Measurements from ENCODE around the gene TMEM204. TPM values are rescaled to one million over a fixed set of nuclear protein-coding genes. Genes with fewer than 3 reads are reported as not detected.

The TMEM204 gene
- total RNA-seq, 2 donors from 2014 or later: 35.1 to 42.2 TPM

DNA sequence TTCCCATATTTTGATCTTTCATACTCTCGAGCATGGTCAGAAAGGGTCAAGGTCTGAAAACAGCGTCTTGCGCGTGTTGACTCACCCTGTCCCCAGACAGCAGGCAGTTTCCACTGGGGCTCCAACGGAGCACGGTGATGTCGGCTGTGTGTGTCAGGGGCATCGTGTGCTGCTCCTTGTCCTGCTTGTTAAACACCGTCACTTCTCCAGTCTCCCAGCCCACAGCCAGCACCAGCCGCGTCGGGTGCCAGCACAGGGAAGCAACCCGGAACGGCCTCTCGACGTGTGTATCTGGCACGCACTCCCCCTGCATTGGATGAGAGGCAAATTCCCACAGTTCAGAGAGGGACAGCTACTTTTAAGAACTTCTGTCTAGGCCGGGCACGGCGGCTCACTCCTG is 68.8 kb downstream of the TMEM204 start:
- Histone ChIP-seq H3K27me3 (no peaks in the 10 kb centered on the region), H3K27ac (no peak overlapping the region), H3K4me1 (no peaks in the 10 kb centered on the region), H3K4me3 (no peak overlapping the region), H3K9me3 (no peaks in the 10 kb centered on the region), H3K36me3 (peaks cover 10% of the 10 kb centered on the region)
- TF ChIP-seq, protein P1, sequence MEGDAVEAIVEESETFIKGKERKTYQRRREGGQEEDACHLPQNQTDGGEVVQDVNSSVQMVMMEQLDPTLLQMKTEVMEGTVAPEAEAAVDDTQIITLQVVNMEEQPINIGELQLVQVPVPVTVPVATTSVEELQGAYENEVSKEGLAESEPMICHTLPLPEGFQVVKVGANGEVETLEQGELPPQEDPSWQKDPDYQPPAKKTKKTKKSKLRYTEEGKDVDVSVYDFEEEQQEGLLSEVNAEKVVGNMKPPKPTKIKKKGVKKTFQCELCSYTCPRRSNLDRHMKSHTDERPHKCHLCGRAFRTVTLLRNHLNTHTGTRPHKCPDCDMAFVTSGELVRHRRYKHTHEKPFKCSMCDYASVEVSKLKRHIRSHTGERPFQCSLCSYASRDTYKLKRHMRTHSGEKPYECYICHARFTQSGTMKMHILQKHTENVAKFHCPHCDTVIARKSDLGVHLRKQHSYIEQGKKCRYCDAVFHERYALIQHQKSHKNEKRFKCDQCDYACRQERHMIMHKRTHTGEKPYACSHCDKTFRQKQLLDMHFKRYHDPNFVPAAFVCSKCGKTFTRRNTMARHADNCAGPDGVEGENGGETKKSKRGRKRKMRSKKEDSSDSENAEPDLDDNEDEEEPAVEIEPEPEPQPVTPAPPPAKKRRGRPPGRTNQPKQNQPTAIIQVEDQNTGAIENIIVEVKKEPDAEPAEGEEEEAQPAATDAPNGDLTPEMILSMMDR (IDR thresholded peaks at IDR 0.05): no peak
- DNase-seq (ENCODE audit: low spot score): no peak

Other genes with a start within 250 kb of the TMEM204 start
- 10 to 100 TPM; 58.8 to 59.5 TPM for gene UBE2I, start 224.0 kb upstream of the TMEM204 start, total RNA-seq
- gene BAIAP3, start 200.0 kb upstream of the TMEM204 start, total RNA-seq: 1 to 10 TPM in 1 of 2 donors, under 1 TPM in 1; 0.35 to 2.4 TPM
- gene TSR3, start 181.8 kb upstream of the TMEM204 start, total RNA-seq: 10 to 100 TPM; 72.8 to 73.7 TPM
- 10 to 100 TPM; 31.8 to 46.7 TPM for gene GNPTG, start 181.7 kb upstream of the TMEM204 start, total RNA-seq
- gene UNKL, start 119.0 kb upstream of the TMEM204 start, total RNA-seq: 10 to 100 TPM; 11.0 to 17.6 TPM
- 10 to 100 TPM; 13.4 to 19.7 TPM for gene UQCC4, start 112.9 kb upstream of the TMEM204 start, total RNA-seq
- gene PERCC1, start 102.6 kb upstream of the TMEM204 start, total RNA-seq: not detected
- not detected for gene CCDC154, start 89.1 kb upstream of the TMEM204 start, total RNA-seq
- 10 to 100 TPM; 19.4 to 31.7 TPM for gene CLCN7, start 58.6 kb upstream of the TMEM204 start, total RNA-seq
- gene PTX4, start 44.7 kb upstream of the TMEM204 start, total RNA-seq: under 1 TPM in 1 of 2 donors, not detected in 1; 0.24 TPM
- 10 to 100 TPM; 11.3 to 11.5 TPM for gene TELO2, start 40.3 kb upstream of the TMEM204 start, total RNA-seq
- 10 to 100 TPM in 1 of 2 donors, 1 to 10 TPM in 1; 6.4 to 13.0 TPM for gene IFT140, start 78.4 kb downstream of the TMEM204 start, total RNA-seq
- gene CRAMP1, start 78.7 kb downstream of the TMEM204 start, total RNA-seq: 1 to 10 TPM; 7.7 to 9.7 TPM
- 10 to 100 TPM; 11.7 to 16.1 TPM for gene JPT2, start 144.6 kb downstream of the TMEM204 start, total RNA-seq
- gene MAPK8IP3, start 172.5 kb downstream of the TMEM204 start, total RNA-seq: 10 to 100 TPM; 43.1 to 43.3 TPM
- gene NME3, start 237.9 kb downstream of the TMEM204 start, total RNA-seq: 10 to 100 TPM; 51.3 to 56.2 TPM
- gene EME2, start 239.1 kb downstream of the TMEM204 start, total RNA-seq: 1 to 10 TPM; 3.5 to 5.0 TPM
- 10 to 100 TPM; 58.8 to 77.9 TPM for gene MRPS34, start 239.5 kb downstream of the TMEM204 start, total RNA-seq
- gene SPSB3, start 248.9 kb downstream of the TMEM204 start, total RNA-seq: 10 to 100 TPM; 41.9 to 49.0 TPM
- gene NUBP2, start 249.3 kb downstream of the TMEM204 start, total RNA-seq: 10 to 100 TPM; 70.3 to 77.9 TPM

Data from right atrium auricular region (tissue), 2 donors.